Inflammatory macrophage treated with lipopolysaccharide for 1 hour (primary cell): ENCODE data around the gene CDH10.

Experiments used
- DNase-seq, 2 donors: peaks; one replicate each; pipeline ENCODE4 v3.0.0-alpha.2; 2020 to 2022

The CDH10 gene

GRCh38 chr5:24477958-24478357 lies 166.8 kb downstream of the CDH10 start:
- DNase-seq = no peak

DNA sequence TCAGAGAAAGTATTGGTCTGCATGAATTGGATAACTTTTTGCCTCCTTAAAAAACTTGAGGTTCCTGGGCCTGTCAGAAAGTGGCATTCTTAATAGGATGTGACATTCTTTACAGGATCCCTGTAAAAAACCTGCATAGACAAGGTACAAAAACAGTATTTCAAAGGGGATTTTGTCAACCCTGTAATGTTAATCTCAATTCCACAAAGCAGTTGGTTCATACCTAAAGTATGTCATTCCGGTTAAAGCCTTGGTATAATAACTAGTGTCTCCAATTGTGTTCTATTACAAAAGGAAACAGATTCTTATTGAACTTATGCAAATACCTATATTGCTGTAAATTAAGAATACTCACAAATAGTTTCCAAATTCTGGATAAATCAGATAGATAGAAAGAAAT lies 169.7 kb downstream of the CDH10 start:
- no peak for DNase-seq

GRCh38 chr5:24474685-24475084 lies 170.1 kb downstream of the CDH10 start:
- DNase-seq = no peak

DNA sequence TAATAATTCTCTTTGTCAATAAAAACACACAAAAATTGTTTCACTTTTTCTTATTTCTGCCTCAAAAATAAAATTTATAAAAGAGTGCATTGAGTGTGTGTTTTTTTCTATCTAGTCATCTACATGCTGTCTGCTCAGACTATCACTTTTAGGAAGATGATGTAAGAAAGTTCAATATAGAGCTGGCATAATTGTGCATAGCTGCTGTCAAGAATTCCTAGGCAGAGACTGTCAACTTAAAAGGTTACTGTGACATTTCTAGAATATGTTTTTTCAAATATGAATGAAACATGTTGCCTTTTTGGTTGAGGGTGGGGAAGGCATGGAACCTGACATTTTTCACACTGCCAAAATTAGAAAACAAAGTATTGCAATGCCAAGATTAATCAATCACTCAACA lies 172.3 kb downstream of the CDH10 start:
- no peak for DNase-seq

GRCh38 chr5:24444414-24444813 lies 200.4 kb downstream of the CDH10 start:
- no peak for DNase-seq

DNA sequence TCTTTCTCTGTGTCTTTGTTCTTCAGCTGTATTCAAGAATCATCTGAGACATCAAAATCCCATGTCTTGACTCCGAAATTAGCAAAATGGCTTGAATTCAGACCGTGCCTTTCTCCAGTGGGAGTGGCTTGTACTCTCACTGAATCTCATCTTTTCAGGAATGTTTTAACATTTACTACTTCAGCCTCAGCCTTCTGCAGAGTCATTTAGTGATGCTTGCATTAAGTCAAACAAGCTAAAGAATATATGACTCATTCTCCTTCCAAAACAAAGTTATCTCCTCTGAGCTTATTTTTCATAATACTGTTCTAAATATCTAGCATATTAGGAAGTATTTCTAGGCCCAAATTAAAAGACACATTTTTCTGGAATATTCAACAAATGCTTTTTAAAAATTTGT lies 205.3 kb downstream of the CDH10 start:
- DNase-seq = no peak
